ENCODE data around the gene ZNF287. TPM values are rescaled to one million over a fixed set of nuclear protein-coding genes. Genes with fewer than 3 reads are reported as not detected.

The ZNF287 gene
- total and polyA plus RNA-seq, 2 donors (not counting 3 experiments of a cell fraction or from before 2014, with no cell fraction given), result 3.6 to 5.5 TPM

GRCh38 chr17:16599537-16599936 is 30.5 kb upstream of the ZNF287 start:
- Histone ChIP-seq H3K4me1 (ENCODE audit: control insufficient read depth, extremely low read depth, insufficient read depth, low read length) (no peaks in the 10 kb centered on the region), H2AFZ (ENCODE audit: low read depth, low read length) (no peak overlapping the region), H4K20me1 (replicated peaks; ENCODE audit: control insufficient read depth, extremely low read depth, insufficient read depth, low read length) (no peaks in the 10 kb centered on the region), H3K4me2 (ENCODE audit: insufficient read depth, low read length) (no peak overlapping the region), H3K9me1 (replicated peaks; ENCODE audit: control insufficient read depth, extremely low read depth, insufficient read depth, low read length) (no peaks in the 10 kb centered on the region), H3K9ac (replicated peaks; ENCODE audit: extremely low read depth, insufficient read depth, low read length) (no peak overlapping the region), H3K27ac (ENCODE audit: insufficient read depth, low read depth, low read length) (no peak overlapping the region), H3K79me2 (ENCODE audit: control insufficient read depth, insufficient read depth, low read length) (no peaks in the 10 kb centered on the region), H3K9me3 (replicated peaks; ENCODE audit: control insufficient read depth, insufficient read depth, low read length) (no peaks in the 10 kb centered on the region), H3K36me3 (ENCODE audit: control insufficient read depth in 2 of 2, extremely low read depth in 1 of 2, insufficient read depth in 2 of 2, low read length in 2 of 2) (no peaks in the 10 kb centered on the region), H3K4me3 (replicated peaks in 1 of 3; ENCODE audit: insufficient read depth in 1 of 3, low read depth in 1 of 3, low read length in 3 of 3) (no peak overlapping the region), H3K27me3 (ENCODE audit: control insufficient read depth in 2 of 2, insufficient read depth in 2 of 2, low read length in 2 of 2) (no peaks in the 10 kb centered on the region)
- ChIA-PET CTCF (interaction anchor here (3.1 kb wide), 1 partner anchor 10 kb away, joined by 9 read pairs; no protein-coding TSS in a partner anchor), POLR2A (no interaction called here)
- DNase-seq (ENCODE audit: low read depth, low spot score), result no peak
- no TSS peak for BruUV-seq (replicated peaks)
- TF ChIP-seq MYC (IDR thresholded peaks at IDR 0.05; ENCODE audit: low read depth, low read length), result no peak
- no peak for TF ChIP-seq JUN (IDR thresholded peaks at IDR 0.05; ENCODE audit: borderline replicate concordance, insufficient read depth, insufficient read length, low read depth)
- no peak for TF ChIP-seq FOS (IDR thresholded peaks at IDR 0.05; ENCODE audit: borderline replicate concordance, insufficient read depth, low read length)
- no peak for TF ChIP-seq POLR2AphosphoS5 (IDR thresholded peaks at IDR 0.05; ENCODE audit: insufficient read depth, low read depth, low read length)
- no peak for TF ChIP-seq POLR2A (IDR thresholded peaks at IDR 0.05; ENCODE audit: low read depth, low read length)
- no peak for TF ChIP-seq GATA2 (IDR thresholded peaks at IDR 0.05; ENCODE audit: insufficient read depth, insufficient read length, low read depth, low read length)
- TF ChIP-seq CTCF (IDR thresholded peaks at IDR 0.05; ENCODE audit: extremely low read depth in 1 of 2, insufficient read depth in 1 of 2, low read depth in 1 of 2, low read length in 2 of 2), result no peak
- no peak for TF ChIP-seq MAX (IDR thresholded peaks at IDR 0.05; ENCODE audit: insufficient read depth, insufficient read length)
- TF ChIP-seq EZH2 (IDR thresholded peaks at IDR 0.05; ENCODE audit: borderline replicate concordance, low read depth, low read length, severe bottlenecking), result no peak
- intact Hi-C loops (cut with micrococcal nuclease) (no loop called here), dilution Hi-C loops (cut with MboI; ENCODE audit: extremely low pct_ligation_motif_present, low sequenced_read_pairs) (no loop called here)
- no peak for FAIRE-seq

All from endothelial cell of umbilical vein (primary cell).